CD14-positive monocyte (primary cell): ENCODE measurements around the gene STARD6. TPM values are rescaled to one million over a fixed set of nuclear protein-coding genes. Genes with fewer than 3 reads are reported as not detected.

ENCODE experiments used
- DNase-seq, 3 donors: peaks; one replicate each; pipeline ENCODE4 v3.0.0-alpha.2; 2011 to 2022
- H2AFZ ChIP-seq: 2 replicates; pipeline ENCODE4 v1.6.0; 2012; ENCODE audit warnings: mild to moderate bottlenecking, low read depth, low read length, inconsistent platforms; ENCODE audit not compliant: insufficient read depth, poor library complexity, severe bottlenecking
- H3K27ac ChIP-seq, 2 donors: 1 replicate in 1 of 2; 2 replicates in 1 of 2; pipeline ENCODE4 v1.5.1; 2012 to 2013; ENCODE audit warnings: low read length in 2 of 2, control low read depth in 1 of 2, inconsistent platforms in 1 of 2, low read depth in 1 of 2, mild to moderate bottlenecking in 1 of 2
- H3K27me3 ChIP-seq, 2 donors: one replicate each; pipeline versions ENCODE4 v1.6.0 to v1.6.1; 2011 to 2013; ENCODE audit warnings: low read length in 2 of 2; ENCODE audit not compliant: control insufficient read depth in 2 of 2, insufficient read depth in 2 of 2
- H3K36me3 ChIP-seq, 2 donors: replicated peaks in 1 of 2; 1 replicate in 1 of 2; 2 replicates in 1 of 2; pipeline versions ENCODE4 v1.5.1 to v1.6.1; 2012 to 2013; ENCODE audit warnings: low read length in 2 of 2, control low read depth in 1 of 2, inconsistent platforms in 1 of 2, mild to moderate bottlenecking in 1 of 2; ENCODE audit not compliant: insufficient read depth in 2 of 2, control insufficient read depth in 1 of 2
- H3K4me1 ChIP-seq, 2 donors: 1 replicate in 1 of 2; 2 replicates in 1 of 2; pipeline versions ENCODE4 v1.5.1 to v1.6.1; 2012 to 2013; ENCODE audit warnings: low read length in 2 of 2, control low read depth in 1 of 2, inconsistent platforms in 1 of 2, mild to moderate bottlenecking in 1 of 2, moderate library complexity in 1 of 2; ENCODE audit not compliant: insufficient read depth in 2 of 2, control insufficient read depth in 1 of 2
- H3K4me2 ChIP-seq: replicated peaks from 2 replicates; pipeline ENCODE3; 2012; ENCODE audit warnings: low read length, moderate library complexity, mild to moderate bottlenecking; ENCODE audit not compliant: poor library complexity, severe bottlenecking; ENCODE audit errors: extremely low read depth
- H3K4me3 ChIP-seq, 3 experiments: fragments of 200-600 bp in 1 of 3; sonication (generic) in 1 of 3; replicated peaks in 1 of 3; 1 replicate in 2 of 3; 2 replicates in 1 of 3; pipeline ENCODE4 v1.5.1; 2011 to 2013; ENCODE audit warnings: low read length in 3 of 3, mild to moderate bottlenecking in 3 of 3, control low read depth in 2 of 3, low read depth in 2 of 3, inconsistent platforms in 1 of 3, moderate library complexity in 1 of 3
- H3K79me2 ChIP-seq: 2 replicates; pipeline ENCODE4 v1.6.0; 2012; ENCODE audit warnings: mild to moderate bottlenecking, control low read depth, inconsistent platforms, low read length, moderate library complexity; ENCODE audit not compliant: insufficient read depth
- H3K9ac ChIP-seq: 2 replicates; pipeline ENCODE4 v1.6.0; 2017; ENCODE audit warnings: low read length, mild to moderate bottlenecking; ENCODE audit not compliant: insufficient read depth, poor library complexity, severe bottlenecking
- H3K9me3 ChIP-seq, 2 donors: replicated peaks in 1 of 2; 1 replicate in 1 of 2; 2 replicates in 1 of 2; pipeline versions ENCODE4 v1.5.1 to v1.6.1; 2012 to 2013; ENCODE audit warnings: low read length in 2 of 2, control low read depth in 1 of 2; ENCODE audit not compliant: control insufficient read depth in 1 of 2, insufficient read depth in 1 of 2
- H4K20me1 ChIP-seq: 2 replicates; pipeline ENCODE4 v1.6.0; 2012; ENCODE audit warnings: mild to moderate bottlenecking, low read length, control low read depth, moderate library complexity; ENCODE audit not compliant: insufficient read depth
- H3K27ac Mint-ChIP-seq, 7 donors: one replicate each; pipeline ENCODE4 v1.8.0; 2020; ENCODE audit warnings: mild to moderate bottlenecking in 7 of 7, mixed read lengths in 7 of 7, moderate library complexity in 6 of 7, inconsistent platforms in 2 of 7
- H3K27me3 Mint-ChIP-seq, 3 donors: one replicate each; pipeline ENCODE4 v1.8.0; 2021 to 2022; ENCODE audit warnings: low read depth in 3 of 3, mild to moderate bottlenecking in 3 of 3, mixed read lengths in 3 of 3, moderate library complexity in 3 of 3, inconsistent platforms in 1 of 3
- H3K36me3 Mint-ChIP-seq, 2 donors: one replicate each; pipeline ENCODE4 v1.8.0; 2020; ENCODE audit warnings: mixed read lengths in 2 of 2, inconsistent platforms in 1 of 2, mild to moderate bottlenecking in 1 of 2
- H3K4me1 Mint-ChIP-seq: one replicate; pipeline ENCODE4 v1.8.0; 2020; ENCODE audit warnings: mild to moderate bottlenecking, mixed read lengths
- H3K4me3 Mint-ChIP-seq, 2 donors: one replicate each; pipeline ENCODE4 v1.8.0; 2020; ENCODE audit warnings: mild to moderate bottlenecking in 2 of 2, mixed read lengths in 2 of 2, moderate library complexity in 1 of 2
- H3K9me3 Mint-ChIP-seq, 7 donors: one replicate each; pipeline ENCODE4 v1.8.0; 2020 to 2022; ENCODE audit warnings: mixed read lengths in 7 of 7, mild to moderate bottlenecking in 6 of 7, moderate library complexity in 6 of 7, inconsistent platforms in 2 of 7
- WGBS: methylation state at CpG from one replicate; pipeline ENCODE4 v1.1.5; 2013; ENCODE audit warnings: missing lambda C conversion rate; ENCODE audit not compliant: insufficient coverage; 5-methylcytosine and 5-hydroxymethylcytosine counted together
- intact Hi-C, 2 donors: fragments of 100-400 bp; cut with micrococcal nuclease; formaldehyde crosslinking; loops; one replicate each; pipeline versions ENCODE4 v1.15.0 to v1.15.1; 2023
- polyA plus RNA-seq, 3 donors: library from polyadenylated mRNA; depleted of rRNA in 1 of 3; unstranded in 2 of 3; stranded (reverse) in 1 of 3; fragments of 300-500 nt in 2 of 3; fragments of >200 nt in 1 of 3; fragmentation: Illumina TruSeq in 2 of 3; gene quantifications; 1 replicate in 2 of 3; 2 replicates in 1 of 3; pipeline ENCODE4 v1.2.3, GENCODE V29; 2012 to 2021
- TF ChIP-seq, protein P1 (sequence below): fragments of 200-600 bp; IDR thresholded peaks from one replicate; pipeline ENCODE4 v1.8.0; 2022; ENCODE audit warnings: antibody characterized with exemption, mild to moderate bottlenecking

Gene STARD6
- polyA plus RNA-seq, 3 donors, result not detected

DNA sequence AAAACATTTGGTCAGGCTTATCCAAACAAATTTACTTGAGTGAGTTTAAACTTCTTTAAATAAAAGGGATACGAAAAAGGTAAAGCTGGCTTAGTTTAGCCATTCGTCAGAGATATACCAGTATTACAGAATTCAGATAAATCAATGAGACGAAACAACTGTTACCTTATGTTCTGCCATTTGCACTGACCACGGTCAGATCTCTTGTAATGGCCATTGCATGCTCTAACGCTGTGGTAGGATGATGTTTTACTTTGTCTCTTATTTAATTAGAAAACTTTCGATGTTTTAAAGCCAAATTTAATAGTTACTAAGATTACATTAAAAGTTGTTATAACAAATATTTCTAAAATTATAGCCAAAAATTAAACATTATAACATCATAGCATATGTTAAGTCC is 1.6 kb upstream of the STARD6 start:
- Histone ChIP-seq H4K20me1 (no peaks in the 10 kb centered on the region), H3K4me3 (no peak overlapping the region), H2AFZ (peak overlapping the region; percentile 99), H3K4me1 (peaks cover 9 to 17% of the 10 kb centered on the region in 2 donors), H3K4me2 (peak overlapping the region; percentile 95), H3K9me3 (no peaks in the 10 kb centered on the region), H3K79me2 (peaks cover 14% of the 10 kb centered on the region), H3K27ac (no peak overlapping the region), H3K36me3 (peaks cover 3 to 7% of the 10 kb centered on the region in 2 donors), H3K27me3 (peaks cover 0 to 3% of the 10 kb centered on the region in 2 donors), H3K9ac (no peak overlapping the region)
- Mint-ChIP-seq H3K4me3 (no peak overlapping the region), H3K27me3 (peaks cover 0 to 5% (median 4%) of the 10 kb centered on the region in 3 donors), H3K36me3 (peaks cover 7 to 13% of the 10 kb centered on the region in 2 donors), H3K9me3 (no peaks in the 10 kb centered on the region), H3K4me1 (peaks cover 14% of the 10 kb centered on the region), H3K27ac (no peak overlapping the region)
- intact Hi-C loops, result loop anchor here (5.0 to 10.0 kb wide), 3 partner anchors 84 to 137 kb away; partner anchors contain the start of gene MBD2 (in 2 of the 2)
- DNase-seq, result no peak
- 92% methylated on average over 2 of the region's 6 CpGs for WGBS
- TF ChIP-seq, protein P1, sequence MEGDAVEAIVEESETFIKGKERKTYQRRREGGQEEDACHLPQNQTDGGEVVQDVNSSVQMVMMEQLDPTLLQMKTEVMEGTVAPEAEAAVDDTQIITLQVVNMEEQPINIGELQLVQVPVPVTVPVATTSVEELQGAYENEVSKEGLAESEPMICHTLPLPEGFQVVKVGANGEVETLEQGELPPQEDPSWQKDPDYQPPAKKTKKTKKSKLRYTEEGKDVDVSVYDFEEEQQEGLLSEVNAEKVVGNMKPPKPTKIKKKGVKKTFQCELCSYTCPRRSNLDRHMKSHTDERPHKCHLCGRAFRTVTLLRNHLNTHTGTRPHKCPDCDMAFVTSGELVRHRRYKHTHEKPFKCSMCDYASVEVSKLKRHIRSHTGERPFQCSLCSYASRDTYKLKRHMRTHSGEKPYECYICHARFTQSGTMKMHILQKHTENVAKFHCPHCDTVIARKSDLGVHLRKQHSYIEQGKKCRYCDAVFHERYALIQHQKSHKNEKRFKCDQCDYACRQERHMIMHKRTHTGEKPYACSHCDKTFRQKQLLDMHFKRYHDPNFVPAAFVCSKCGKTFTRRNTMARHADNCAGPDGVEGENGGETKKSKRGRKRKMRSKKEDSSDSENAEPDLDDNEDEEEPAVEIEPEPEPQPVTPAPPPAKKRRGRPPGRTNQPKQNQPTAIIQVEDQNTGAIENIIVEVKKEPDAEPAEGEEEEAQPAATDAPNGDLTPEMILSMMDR, result no peak

- Histone ChIP-seq H4K20me1 (no peaks in the 10 kb centered on the region), H3K4me3 (peak overlapping the region; percentile 66 to 97 (median 86)), H3K4me2 (peak overlapping the region; percentile 95), H2AFZ (peak overlapping the region; percentile 99), H3K79me2 (peaks cover 14% of the 10 kb centered on the region), H3K9ac (peak overlapping the region; percentile 80), H3K27ac (peak overlapping the region in 1 of 2 donors; percentile 84), H3K4me1 (peaks cover 9 to 17% of the 10 kb centered on the region in 2 donors), H3K9me3 (no peaks in the 10 kb centered on the region), H3K36me3 (peaks cover 3 to 7% of the 10 kb centered on the region in 2 donors), H3K27me3 (peaks cover 0 to 3% of the 10 kb centered on the region in 2 donors)
- 0% methylated on average over 9 of the region's 21 CpGs for WGBS
- TF ChIP-seq, protein P1, result no peak
- Mint-ChIP-seq H3K27ac (peak overlapping the region in 6 of 7 donors; percentile 78 to 98 (median 95)), H3K4me3 (peak overlapping the region; percentile 98 to 100), H3K4me1 (peaks cover 14% of the 10 kb centered on the region), H3K36me3 (peaks cover 7 to 13% of the 10 kb centered on the region in 2 donors), H3K9me3 (no peaks in the 10 kb centered on the region), H3K27me3 (peaks cover 0 to 5% (median 4%) of the 10 kb centered on the region in 3 donors)
- peak in 1 of 3 donors; percentile 15 for DNase-seq
- intact Hi-C loops, result loop anchor here (5.0 to 10.0 kb wide), 3 partner anchors 84 to 136 kb away; partner anchors contain the start of gene MBD2 (in 2 of the 2)
These were observed 910 bp upstream of the STARD6 start for GRCh38 chr18:54358495-54359040.
